ENCODE measurements around the gene SNRPN. TPM values are rescaled to one million over a fixed set of nuclear protein-coding genes. Genes with fewer than 3 reads are reported as not detected.
"Not testable (repeated sequence)": the region's sequence is repeated elsewhere in the genome, so short reads cannot be mapped to it uniquely, and the experiment has no call there.

SNRPN gene
- 156 to 164 TPM (median 160 TPM) in 3 replicates for total RNA-seq

GRCh38 chr15:24954783-24955530, at the start of gene SNRPN, which contains the start of gene SNURF:
Gene SNRPN (plus strand): TSS chr15:24954987. CDS start chr15:24974454, 19,467 bp downstream.
Gene SNURF (plus strand): TSS chr15:24954987. CDS start chr15:24955049, 62 bp downstream.
- Mint-ChIP-seq H3K27ac (peak within 1 kb of the TSS; percentile 96), H3K9me3 (no peaks in the 10 kb centered on the region), H3K4me3 (peak within 1 kb of the TSS; percentile 90), H3K36me3 (peaks cover 2% of the 10 kb centered on the region), H3K4me1 (peaks cover 10% of the 10 kb centered on the region), H3K27me3 (ENCODE audit: low read depth) (no peaks in the 10 kb centered on the region)
- peak; percentile 42 to 65 for DNase-seq (ENCODE audit: low spot score in 2 of 2, unreplicated experiment in 2 of 2)
- TF ChIP-seq CTCF (IDR thresholded peaks at IDR 0.05; ENCODE audit: unreplicated experiment): no peak

- H3K27ac Mint-ChIP-seq: no peak overlapping the region
- no peak overlapping the region for H3K4me3 Mint-ChIP-seq
- no peaks in the 10 kb centered on the region for H3K27me3 Mint-ChIP-seq (ENCODE audit: low read depth)
- TF ChIP-seq CTCF (IDR thresholded peaks at IDR 0.05; ENCODE audit: unreplicated experiment): no peak
- peaks cover 12% of the 10 kb centered on the region for H3K4me1 Mint-ChIP-seq
- peaks cover 16% of the 10 kb centered on the region for H3K36me3 Mint-ChIP-seq
- DNase-seq (ENCODE audit: low spot score in 2 of 2, unreplicated experiment in 2 of 2): no peak
- peaks cover 34% of the 10 kb centered on the region for H3K9me3 Mint-ChIP-seq
Observed at GRCh38 chr15:24916305-24917009, 38.3 kb upstream of the SNRPN start.

- Mint-ChIP-seq H3K27me3 (ENCODE audit: low read depth) (no peaks in the 10 kb centered on the region), H3K4me1 (peaks cover 12% of the 10 kb centered on the region), H3K27ac (no peak overlapping the region), H3K4me3 (no peak overlapping the region), H3K36me3 (peaks cover 14% of the 10 kb centered on the region), H3K9me3 (peaks cover 34% of the 10 kb centered on the region)
- TF ChIP-seq CTCF (IDR thresholded peaks at IDR 0.05; ENCODE audit: unreplicated experiment): no peak
- DNase-seq (ENCODE audit: low spot score in 2 of 2, unreplicated experiment in 2 of 2): no peak
Observed at GRCh38 chr15:24917431-24917830, 37.4 kb upstream of the SNRPN start.

GRCh38 chr15:24919446-24919845, 35.3 kb upstream of the SNRPN start:
- no peak for TF ChIP-seq CTCF (IDR thresholded peaks at IDR 0.05; ENCODE audit: unreplicated experiment)
- Mint-ChIP-seq H3K4me1 (peaks cover 21% of the 10 kb centered on the region), H3K27me3 (ENCODE audit: low read depth) (no peaks in the 10 kb centered on the region), H3K27ac (peak overlapping the region; percentile 86), H3K9me3 (peaks cover 35% of the 10 kb centered on the region), H3K4me3 (peak overlapping the region; percentile 45), H3K36me3 (peaks cover 14% of the 10 kb centered on the region)
- DNase-seq (ENCODE audit: low spot score in 2 of 2, unreplicated experiment in 2 of 2): peak in 1 of 2 experiments; percentile 41

- not testable (repeated sequence) for H3K27me3 Mint-ChIP-seq (ENCODE audit: low read depth); H3K36me3 Mint-ChIP-seq; DNase-seq (ENCODE audit: low spot score in 2 of 2, unreplicated experiment in 2 of 2)
Observed at GRCh38 chr15:24922781-24923180, 32.0 kb upstream of the SNRPN start.

GRCh38 chr15:24924153-24924552, 30.6 kb upstream of the SNRPN start:
- no peaks in the 10 kb centered on the region for H3K27me3 Mint-ChIP-seq (ENCODE audit: low read depth)
- peaks cover 15% of the 10 kb centered on the region for H3K36me3 Mint-ChIP-seq
- peak overlapping the region; percentile 72 for H3K27ac Mint-ChIP-seq
- DNase-seq (ENCODE audit: low spot score in 2 of 2, unreplicated experiment in 2 of 2): no peak
- H3K4me3 Mint-ChIP-seq: no peak overlapping the region
- peaks cover 23% of the 10 kb centered on the region for H3K9me3 Mint-ChIP-seq
- H3K4me1 Mint-ChIP-seq: peaks cover 23% of the 10 kb centered on the region
- no peak for TF ChIP-seq CTCF (IDR thresholded peaks at IDR 0.05; ENCODE audit: unreplicated experiment)

More at GRCh38 chr15:24922781-24923180, 32.0 kb upstream of the SNRPN start:
- peaks cover 14% of the 10 kb centered on the region for H3K9me3 Mint-ChIP-seq
- not testable (repeated sequence) for H3K4me3 Mint-ChIP-seq, H3K27ac Mint-ChIP-seq
- peaks cover 23% of the 10 kb centered on the region for H3K4me1 Mint-ChIP-seq
